Erythroblast (primary cell): Measurements from ENCODE around the gene COMMD10.

Experiments used
- GATA1 ChIP-seq: IDR thresholded peaks from 2 replicates; pipeline ENCODE4 v1.6.1; 2011; ENCODE audit warnings: low read depth, mild to moderate bottlenecking, control low read depth, low read length, moderate library complexity
- POLR2A ChIP-seq: IDR thresholded peaks from 2 replicates; pipeline ENCODE4 v1.6.1; 2011; ENCODE audit warnings: mild to moderate bottlenecking, low read length

- TF ChIP-seq GATA1: no peak
- TF ChIP-seq POLR2A: no peak
Measured at GRCh38 chr5:116133281-116133680, 48.5 kb downstream of the COMMD10 start.
